Heart left ventricle (tissue), 13 donors: ENCODE measurements around the gene DCUN1D4.

Experiments
- POLR2A ChIP-seq, 2 donors: fragments of 450-650 bp; IDR thresholded peaks; one replicate each; pipeline ENCODE4 v1.6.1; 2017; ENCODE audit warnings: antibody characterized with exemption in 2 of 2, mild to moderate bottlenecking in 2 of 2, moderate library complexity in 2 of 2
- TF ChIP-seq, protein P1 (sequence below), 12 donors: fragments of 200-600 bp; sonication (generic) in 4 of 12; IDR thresholded peaks; one replicate each; pipeline versions ENCODE4 v1.5.0 to v1.8.0; 2018 to 2022; ENCODE audit warnings: antibody characterized with exemption in 12 of 12, mild to moderate bottlenecking in 5 of 12
- donor health status: ischemic (EF 13 %, LVEDD 7.1; RV severe dilation, severe dysfunction).
- donor health status: DM: no; HTN: yes; CAD: no.
- donor health status: DM: no; HTN: no; CAD: no.
- donor health status: ischemic (EF 25% LVEDD 6.9; RV normal size, moderate dysfunction).
- donor health status: ischemic (EF 25% LVEDD 5.7; RV mildly dilated, moderate dysfunction).
- donor health status: ischemic (EF 35%, LVEDD 5.7; RV mildly dilated, moderate dysfunction).
- donor health status: nonischemic (EF 11% LVEDD 7.7; RV severe dilation, severe dysfunction).
- donor health status: DM: yes; HTN: yes; CAD: no.
- donor health status: PGD.
- donor health status: ischemic (EF 29% LVEDD 5.4; RV normal size, mild dysfunction).
- donor health status: nonischemic (EF 23%, LVEDD 6.1; RV moderate dilation, normal function).

DNA sequence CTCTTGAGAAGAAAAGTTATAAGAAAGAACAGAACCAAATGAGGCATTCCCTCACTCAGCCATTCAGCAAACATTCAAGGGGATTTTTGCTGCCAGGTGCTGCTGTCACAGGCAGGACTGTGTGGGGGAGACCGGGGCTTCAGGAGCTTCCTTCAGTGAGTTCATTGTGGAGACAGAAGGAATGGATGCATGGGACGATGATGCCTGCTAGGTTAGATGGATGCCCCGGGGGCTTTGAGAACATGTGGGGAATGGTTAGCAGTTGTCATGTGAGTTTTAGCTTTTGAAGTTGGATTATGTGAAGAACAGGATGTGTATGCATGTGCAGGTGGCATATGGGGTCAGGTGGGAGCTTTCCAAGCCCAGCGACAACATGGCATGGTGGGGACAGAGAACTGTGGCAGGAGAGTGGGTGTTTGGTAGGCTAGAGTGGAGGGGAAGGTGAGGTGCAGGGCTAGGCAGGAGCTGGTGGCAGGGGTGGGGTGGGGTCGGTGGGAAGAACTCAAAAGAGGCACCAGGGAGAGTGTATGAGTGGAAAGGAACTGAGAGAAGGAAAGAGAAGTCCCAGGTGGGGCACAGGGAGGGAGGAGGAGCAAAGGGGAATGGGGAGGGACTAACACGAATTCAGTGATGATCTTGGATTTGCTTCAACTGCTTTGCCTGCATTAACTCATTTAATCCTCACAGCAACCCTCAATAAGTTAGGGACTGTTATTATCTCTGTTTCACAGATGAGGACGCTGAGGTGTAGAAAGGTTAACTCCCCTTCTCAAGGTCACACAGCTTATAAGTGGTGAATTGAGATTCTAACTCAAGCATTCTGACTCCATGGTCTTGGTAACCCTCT is 8.4 kb downstream of the DCUN1D4 start:
- TF ChIP-seq, protein P1, sequence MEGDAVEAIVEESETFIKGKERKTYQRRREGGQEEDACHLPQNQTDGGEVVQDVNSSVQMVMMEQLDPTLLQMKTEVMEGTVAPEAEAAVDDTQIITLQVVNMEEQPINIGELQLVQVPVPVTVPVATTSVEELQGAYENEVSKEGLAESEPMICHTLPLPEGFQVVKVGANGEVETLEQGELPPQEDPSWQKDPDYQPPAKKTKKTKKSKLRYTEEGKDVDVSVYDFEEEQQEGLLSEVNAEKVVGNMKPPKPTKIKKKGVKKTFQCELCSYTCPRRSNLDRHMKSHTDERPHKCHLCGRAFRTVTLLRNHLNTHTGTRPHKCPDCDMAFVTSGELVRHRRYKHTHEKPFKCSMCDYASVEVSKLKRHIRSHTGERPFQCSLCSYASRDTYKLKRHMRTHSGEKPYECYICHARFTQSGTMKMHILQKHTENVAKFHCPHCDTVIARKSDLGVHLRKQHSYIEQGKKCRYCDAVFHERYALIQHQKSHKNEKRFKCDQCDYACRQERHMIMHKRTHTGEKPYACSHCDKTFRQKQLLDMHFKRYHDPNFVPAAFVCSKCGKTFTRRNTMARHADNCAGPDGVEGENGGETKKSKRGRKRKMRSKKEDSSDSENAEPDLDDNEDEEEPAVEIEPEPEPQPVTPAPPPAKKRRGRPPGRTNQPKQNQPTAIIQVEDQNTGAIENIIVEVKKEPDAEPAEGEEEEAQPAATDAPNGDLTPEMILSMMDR (IDR thresholded peaks at IDR 0.05) = no peak
- no peak for TF ChIP-seq POLR2A (IDR thresholded peaks at IDR 0.05)
